ENCODE results near the gene GDPD5. TPM values are rescaled to one million over a fixed set of nuclear protein-coding genes. Genes with fewer than 3 reads are reported as not detected.

GDPD5 gene
- 12.3 TPM for total RNA-seq (2013)
- polyA plus RNA-seq (10 to 100 TPM in 1 of 3 donors, 1 to 10 TPM in 2; 4.9 to 39.0 (median 7.6) TPM), polyA minus RNA-seq (16.3 and 25.8 TPM in 2 replicates), total RNA-seq (5.4 to 48.8 (median 17.9) reads per million in 11 experiments)

GRCh38 chr11:75525433-75526191 lies at the start of gene GDPD5:
Gene GDPD5, minus strand, starts transcription at chr11:75525941. Its CDS starts 48,206 bp downstream, at chr11:75477735.
- Histone ChIP-seq H3K4me1 (ENCODE audit: control insufficient read depth in 1 of 2, insufficient read depth in 2 of 2, low read length in 2 of 2) (peaks cover 21 to 25% of the 10 kb centered on the region in 2 donors), H3K36me3 (replicated peaks in 1 of 2; ENCODE audit: control insufficient read depth in 1 of 2, insufficient read depth in 2 of 2, low read length in 2 of 2) (no peaks in the 10 kb centered on the region), H3K9me3 (replicated peaks in 1 of 2; ENCODE audit: control insufficient read depth in 1 of 2, insufficient read depth in 1 of 2, low read length in 2 of 2) (no peaks in the 10 kb centered on the region), H3K27me3 (ENCODE audit: control insufficient read depth in 2 of 2, insufficient read depth in 2 of 2, low read length in 2 of 2) (peaks cover 0 to 12% of the 10 kb centered on the region in 2 donors), H3K4me3 (replicated peaks in 1 of 3; ENCODE audit: low read depth in 2 of 3, low read length in 3 of 3) (peak within 1 kb of the TSS; percentile 60 to 87 (median 66)), H3K79me2 (ENCODE audit: insufficient read depth, low read length) (peaks cover 8% of the 10 kb centered on the region), H3K9ac (ENCODE audit: insufficient read depth, low read length, poor library complexity, severe bottlenecking) (peak within 1 kb of the TSS; percentile 61), H2AFZ (ENCODE audit: insufficient read depth, low read depth, low read length, poor library complexity, severe bottlenecking) (peak within 1 kb of the TSS; percentile 94), H3K4me2 (replicated peaks; ENCODE audit: extremely low read depth, low read length, poor library complexity, severe bottlenecking) (peak within 1 kb of the TSS; percentile 99), H4K20me1 (ENCODE audit: insufficient read depth, low read length) (peaks cover 24% of the 10 kb centered on the region), H3K27ac (ENCODE audit: low read depth in 1 of 2, low read length in 2 of 2) (peak within 1 kb of the TSS in 1 of 2 donors; percentile 38)
- H3K36me3 Mint-ChIP-seq: peaks cover 0 to 3% of the 10 kb centered on the region in 2 donors
- peak within 1 kb of the TSS in 4 of 7 donors; percentile 19 to 64 (median 44) for H3K27ac Mint-ChIP-seq
- peak; percentile 33 for TF ChIP-seq CTCF (IDR thresholded peaks at IDR 0.05)
- H3K27me3 Mint-ChIP-seq (ENCODE audit: low read depth in 3 of 3): peaks cover 17 to 36% (median 29%) of the 10 kb centered on the region in 3 donors
- peaks cover 0 to 5% (median 0%) of the 10 kb centered on the region in 7 donors for H3K9me3 Mint-ChIP-seq
- H3K4me1 Mint-ChIP-seq: peaks cover 28% of the 10 kb centered on the region
- DNase-seq: peak; percentile 81 to 91 (median 89)
- peak within 1 kb of the TSS; percentile 90 to 95 for H3K4me3 Mint-ChIP-seq
- WGBS (ENCODE audit: insufficient coverage): under 1% methylated on average over 87 of the region's 99 CpGs
- intact Hi-C loops (cut with micrococcal nuclease): no loop called here

GRCh38 chr11:75574698-75575602 lies 49.2 kb upstream of the GDPD5 start:
- DNase-seq: peak in 2 of 3 donors; percentile 20 to 40
- Histone ChIP-seq H2AFZ (ENCODE audit: insufficient read depth, low read depth, low read length, poor library complexity, severe bottlenecking) (no peak overlapping the region), H3K4me2 (replicated peaks; ENCODE audit: extremely low read depth, low read length, poor library complexity, severe bottlenecking) (no peak overlapping the region), H4K20me1 (ENCODE audit: insufficient read depth, low read length) (no peaks in the 10 kb centered on the region), H3K27me3 (ENCODE audit: control insufficient read depth in 2 of 2, insufficient read depth in 2 of 2, low read length in 2 of 2) (no peaks in the 10 kb centered on the region), H3K4me3 (replicated peaks in 1 of 3; ENCODE audit: low read depth in 2 of 3, low read length in 3 of 3) (no peak overlapping the region), H3K4me1 (ENCODE audit: control insufficient read depth in 1 of 2, insufficient read depth in 2 of 2, low read length in 2 of 2) (peaks cover 13 to 17% of the 10 kb centered on the region in 2 donors), H3K9me3 (replicated peaks in 1 of 2; ENCODE audit: control insufficient read depth in 1 of 2, insufficient read depth in 1 of 2, low read length in 2 of 2) (peaks cover 0 to 3% of the 10 kb centered on the region in 2 donors), H3K9ac (ENCODE audit: insufficient read depth, low read length, poor library complexity, severe bottlenecking) (no peak overlapping the region), H3K79me2 (ENCODE audit: insufficient read depth, low read length) (no peaks in the 10 kb centered on the region), H3K27ac (ENCODE audit: low read depth in 1 of 2, low read length in 2 of 2) (no peak overlapping the region), H3K36me3 (replicated peaks in 1 of 2; ENCODE audit: control insufficient read depth in 1 of 2, insufficient read depth in 2 of 2, low read length in 2 of 2) (peaks cover 2 to 7% of the 10 kb centered on the region in 2 donors)
- H3K4me1 Mint-ChIP-seq: peaks cover 17% of the 10 kb centered on the region
- H3K4me3 Mint-ChIP-seq: no peak overlapping the region
- TF ChIP-seq CTCF (IDR thresholded peaks at IDR 0.05): no peak
- H3K27me3 Mint-ChIP-seq (ENCODE audit: low read depth in 3 of 3): peaks cover 6 to 14% (median 9%) of the 10 kb centered on the region in 3 donors
- WGBS (ENCODE audit: insufficient coverage): 93% methylated on average over 7 of the region's 12 CpGs
- intact Hi-C loops (cut with micrococcal nuclease): no loop called here
- peaks cover 3 to 11% (median 5%) of the 10 kb centered on the region in 7 donors for H3K9me3 Mint-ChIP-seq
- peak overlapping the region in 2 of 7 donors; percentile 2 to 36 for H3K27ac Mint-ChIP-seq
- H3K36me3 Mint-ChIP-seq: peaks cover 0 to 4% of the 10 kb centered on the region in 2 donors
